HG03064 (cell line): Measurements from ENCODE around the gene AGBL3.
A peak's percentile ranks its signal among the peaks of the same experiment; 100 is the strongest.
"Not testable (repeated sequence)": the region's sequence is repeated elsewhere in the genome, so short reads cannot be mapped to it uniquely, and the experiment has no call there.

Experiments used
- ATAC-seq: cut with Tn5 transposase; IDR thresholded peaks from one replicate; pipeline ENCODE4 v1.9.1; 2021; ENCODE audit warnings: low read depth; ENCODE audit not compliant: unreplicated experiment

Gene AGBL3

GRCh38 chr7:134962270-134962780, 24.0 kb upstream of the AGBL3 start:
- ATAC-seq: no peak

- no peak for ATAC-seq
Observed at GRCh38 chr7:134963036-134963435, 23.3 kb upstream of the AGBL3 start.

DNA sequence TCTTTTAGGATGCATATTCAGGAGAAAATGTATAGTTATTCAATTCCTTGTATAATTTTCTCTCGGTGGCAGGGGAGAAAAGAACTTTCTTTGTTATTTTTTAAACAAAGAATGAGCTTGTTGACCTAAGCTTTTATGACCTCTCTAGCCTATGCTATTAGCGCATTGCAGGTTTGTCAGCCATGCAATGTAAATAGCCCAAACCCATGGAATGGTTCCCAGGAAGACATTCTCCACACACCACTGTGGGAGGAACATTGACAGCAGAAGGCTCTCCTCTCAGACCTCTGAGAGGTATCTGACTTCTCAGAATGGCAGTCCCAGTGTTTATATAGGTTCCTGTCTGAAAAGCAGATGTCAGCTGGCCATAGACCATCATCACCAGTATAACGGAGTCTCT, 19.6 kb upstream of the AGBL3 start:
- ATAC-seq: no peak

DNA sequence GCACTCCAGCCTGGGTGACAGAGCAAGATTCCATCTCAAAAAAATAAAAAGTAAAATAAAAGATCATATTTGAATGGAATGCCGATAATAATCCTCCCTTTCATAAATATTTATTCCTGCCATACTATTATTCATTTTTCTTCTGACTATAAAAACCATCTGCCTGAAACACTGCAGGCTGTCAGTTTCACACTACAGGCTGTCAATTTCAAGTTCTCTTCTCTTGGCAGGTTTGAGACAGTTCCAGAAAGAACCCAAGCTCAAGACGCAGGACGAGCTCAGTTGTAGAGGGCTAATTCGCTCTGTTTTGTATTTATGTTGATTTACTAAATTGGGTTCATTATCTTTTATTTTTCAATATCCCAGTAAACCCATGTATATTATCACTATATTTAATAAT, 18.2 kb upstream of the AGBL3 start:
- no peak for ATAC-seq

DNA sequence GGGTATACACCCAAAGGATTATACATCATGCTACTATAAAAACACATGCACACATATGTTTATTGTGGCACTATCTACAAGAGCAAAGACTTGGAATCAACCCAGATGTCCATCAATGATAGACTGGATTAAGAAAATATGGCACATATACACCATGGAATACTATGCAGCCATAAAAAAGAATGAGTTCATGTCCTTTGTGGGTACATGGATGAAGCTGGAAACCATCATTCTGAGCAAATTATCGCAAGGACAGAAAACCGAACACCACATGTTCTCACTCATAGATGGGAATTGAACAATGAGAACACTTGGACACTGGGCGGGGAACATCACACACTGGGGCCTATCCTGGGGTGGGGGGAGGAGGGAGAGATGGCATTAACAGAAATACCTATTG, 4.7 kb upstream of the AGBL3 start:
- ATAC-seq: not testable (repeated sequence)

DNA sequence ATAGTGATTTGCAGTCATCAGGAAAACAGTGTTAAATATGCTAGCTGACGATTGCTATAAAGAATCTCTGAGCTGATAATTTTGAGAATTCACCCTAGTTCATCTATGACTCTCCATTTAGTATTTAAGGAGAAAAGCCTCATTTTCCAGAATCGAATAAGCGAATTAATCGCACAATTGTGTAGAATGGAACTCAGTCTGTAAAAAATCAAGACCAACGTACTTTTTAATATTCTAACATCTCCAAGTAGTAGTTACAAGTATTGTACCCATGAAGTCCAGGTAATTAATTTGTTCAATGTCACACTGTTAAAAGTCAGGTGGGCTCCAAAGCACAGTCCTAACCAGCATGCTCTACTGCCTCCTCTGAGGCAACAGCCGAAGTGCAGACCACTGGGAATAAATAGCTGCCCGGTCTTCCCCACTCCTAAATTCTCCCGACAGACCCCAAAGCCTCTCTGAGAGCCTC, 380 bp upstream of the AGBL3 start:
- peak; percentile 32 for ATAC-seq

DNA sequence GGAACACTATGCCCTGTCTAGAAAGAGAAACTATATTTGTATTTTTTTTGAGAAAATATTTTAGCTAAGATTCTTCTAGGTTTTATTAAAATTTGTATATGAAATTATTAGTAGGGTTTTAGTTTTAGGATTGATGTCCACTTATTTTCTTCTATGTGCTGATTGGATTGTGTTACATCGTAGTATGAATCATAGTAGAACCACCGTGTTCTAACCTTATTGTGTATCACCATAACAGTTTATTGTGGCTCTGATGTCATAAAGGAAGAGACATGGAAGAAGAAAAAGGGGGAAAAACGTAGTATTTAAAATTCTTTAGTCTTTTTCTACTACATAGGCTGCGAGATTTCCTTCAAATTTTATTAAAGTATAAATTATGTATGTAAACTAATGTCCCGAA, 1.9 kb downstream of the AGBL3 start:
- no peak for ATAC-seq

DNA sequence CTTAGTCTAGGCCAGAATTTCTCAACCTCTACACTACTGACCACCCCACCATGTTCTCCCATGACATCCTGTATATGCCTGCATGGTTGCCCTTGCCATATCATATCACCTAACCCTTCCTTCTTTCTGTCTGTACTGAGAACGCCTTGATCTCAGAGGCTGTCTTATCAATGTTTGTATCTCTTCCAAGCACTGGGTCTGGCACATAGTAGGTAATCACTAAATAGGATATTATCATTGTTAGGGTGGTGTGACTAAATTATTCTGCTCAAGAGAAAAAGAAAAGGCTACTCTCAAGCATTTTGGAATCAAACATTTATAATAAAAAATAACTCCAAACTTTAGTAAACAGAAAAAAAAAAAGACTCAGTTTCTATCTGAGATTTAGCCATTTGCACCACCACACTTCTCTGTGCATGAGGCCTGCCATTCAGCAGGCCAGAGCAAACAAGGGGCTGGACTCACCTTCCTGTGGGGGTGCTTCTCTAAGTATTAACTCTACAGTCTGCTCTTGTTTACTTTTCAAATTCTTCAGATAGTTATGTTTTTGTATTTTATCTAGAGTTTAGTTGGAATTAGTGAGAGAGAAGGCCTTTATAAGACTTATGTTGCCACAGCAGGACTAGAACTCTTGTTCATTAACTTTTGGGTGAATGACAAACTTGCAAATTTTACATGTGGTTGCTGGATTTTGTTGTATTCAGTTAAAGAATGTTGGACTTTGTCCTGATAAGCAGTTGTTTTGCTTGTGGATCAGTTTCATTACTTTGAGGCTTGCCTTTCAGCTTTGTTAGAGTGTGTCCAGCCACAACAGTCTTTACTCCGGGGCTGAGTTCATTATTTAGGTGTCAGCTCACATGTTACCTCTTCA, 5.4 kb downstream of the AGBL3 start:
- no peak for ATAC-seq

GRCh38 chr7:134992626-134993179, 6.4 kb downstream of the AGBL3 start:
- peak; percentile 62 for ATAC-seq

DNA sequence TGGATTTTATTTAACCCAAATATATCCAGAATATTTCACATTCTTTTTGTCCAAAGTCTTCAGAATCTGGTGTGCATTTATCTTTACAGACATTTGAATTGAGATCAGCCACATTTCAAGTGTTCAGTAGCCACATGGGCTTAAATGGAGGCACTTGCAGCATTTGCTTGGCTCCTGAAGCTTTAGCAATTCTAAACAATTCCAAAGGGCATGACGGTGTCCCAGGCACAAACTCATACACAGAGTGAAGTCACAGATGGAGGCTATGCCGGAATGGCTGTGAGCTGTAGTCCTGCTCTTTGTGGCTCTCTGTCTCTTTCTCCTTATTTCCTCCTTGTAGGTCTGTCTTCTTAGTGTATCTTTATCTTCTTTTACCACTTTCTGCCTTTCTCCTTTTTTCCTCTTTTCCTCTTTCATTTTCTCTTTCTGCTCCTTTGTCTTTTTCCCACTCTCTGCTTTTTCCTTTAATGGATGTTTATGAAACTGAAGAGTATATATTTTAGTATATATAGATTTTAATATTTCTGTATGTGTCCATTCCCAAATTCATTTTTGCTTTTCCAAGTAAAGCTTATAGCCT, 7.7 kb downstream of the AGBL3 start:
- no peak for ATAC-seq

DNA sequence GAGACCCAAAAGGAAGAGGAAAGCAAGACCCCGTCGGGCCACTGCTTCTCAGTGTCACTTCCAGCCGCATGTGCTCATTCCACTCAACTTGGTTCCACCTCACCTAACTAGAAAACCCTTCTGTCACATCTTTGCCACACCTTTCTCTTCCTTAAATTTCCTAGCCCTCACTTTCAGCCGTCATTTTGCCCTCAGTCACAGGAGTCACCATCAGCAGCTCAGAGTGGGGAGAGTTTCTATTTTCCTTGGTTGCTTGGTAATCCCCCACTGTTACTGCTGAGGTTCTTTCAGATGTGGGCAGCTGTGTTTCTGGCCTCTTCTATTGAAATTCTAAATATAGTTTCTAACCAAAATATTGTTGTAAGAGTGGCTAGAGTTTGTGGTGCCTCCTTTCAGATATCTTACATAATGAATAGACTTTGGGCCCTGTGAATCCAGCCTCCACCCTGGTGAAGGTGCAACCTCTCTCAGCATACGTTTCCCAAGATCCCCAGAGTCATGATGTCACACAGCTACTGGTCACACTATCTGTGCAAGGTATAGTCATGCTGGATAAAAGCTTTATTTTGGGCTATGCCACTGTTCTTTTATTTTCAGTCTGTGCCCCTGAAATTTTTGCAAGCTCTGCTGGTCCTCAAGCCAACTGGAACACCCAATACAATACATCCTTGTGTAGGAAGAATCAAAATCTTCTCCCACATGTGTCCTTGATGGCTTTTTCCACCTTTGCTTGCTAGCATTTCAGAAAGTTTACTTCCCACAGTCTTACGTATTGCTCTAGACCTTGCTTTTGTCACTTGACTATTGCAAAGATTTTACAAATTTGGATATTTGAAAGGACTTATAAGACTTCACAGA, 9.2 kb downstream of the AGBL3 start:
- ATAC-seq: peak; percentile 39

DNA sequence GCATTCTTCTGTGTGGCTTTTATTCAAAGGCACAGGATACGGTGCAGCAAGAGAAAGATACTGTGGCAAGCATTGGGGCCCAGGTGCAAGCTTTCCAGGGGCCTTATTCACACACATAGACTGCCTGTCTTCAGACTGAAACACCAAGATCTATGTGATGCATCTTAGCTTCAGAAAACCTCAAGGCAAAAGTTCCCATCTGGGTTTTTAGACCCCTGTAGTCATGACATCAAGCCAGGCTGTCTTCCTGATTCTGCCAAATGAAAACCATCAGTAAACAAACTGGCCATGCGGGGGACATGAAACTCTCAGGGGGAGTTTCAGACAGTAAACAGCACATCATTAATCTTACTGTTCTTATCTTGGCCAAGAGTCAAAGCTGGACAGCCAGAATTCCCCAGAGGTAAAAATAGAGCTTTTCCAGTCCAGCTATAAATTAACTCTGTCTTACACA, 9.8 kb downstream of the AGBL3 start:
- ATAC-seq: peak; percentile 38

GRCh38 chr7:134997214-134997885, 11.0 kb downstream of the AGBL3 start:
- no peak for ATAC-seq

- no peak for ATAC-seq
Observed at GRCh38 chr7:134999136-134999535, 12.8 kb downstream of the AGBL3 start.

GRCh38 chr7:135001390-135002165, 15.3 kb downstream of the AGBL3 start:
- ATAC-seq: no peak

GRCh38 chr7:135012229-135012628, 25.9 kb downstream of the AGBL3 start:
- ATAC-seq: no peak

GRCh38 chr7:135023622-135024021, 37.3 kb downstream of the AGBL3 start:
- ATAC-seq: no peak

DNA sequence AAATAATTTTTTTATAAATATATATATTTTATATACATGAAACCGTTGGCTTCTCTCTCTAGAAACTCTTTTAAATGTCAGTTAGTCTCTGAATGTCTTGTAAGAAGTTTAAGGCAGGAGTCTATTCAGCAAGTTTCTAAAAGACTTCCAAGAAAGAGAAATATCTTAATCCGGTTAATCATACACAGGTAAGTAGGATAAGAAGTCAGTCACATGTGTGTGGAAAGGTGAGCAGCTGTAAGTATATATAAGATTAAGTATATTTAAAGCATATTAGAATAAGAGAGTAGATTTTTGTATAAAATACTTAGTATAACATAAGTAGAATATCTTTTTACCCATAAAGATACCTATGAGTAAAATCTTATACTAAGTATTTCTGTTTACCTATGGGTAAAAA, 48.9 kb downstream of the AGBL3 start:
- no peak for ATAC-seq

GRCh38 chr7:135067017-135067416, 80.7 kb downstream of the AGBL3 start:
- not testable (repeated sequence) for ATAC-seq
